HepG2 (cell line): Measurements from ENCODE around the gene SETD1B. TPM values are rescaled to one million over a fixed set of nuclear protein-coding genes. Genes with fewer than 3 reads are reported as not detected.

Experiments used
- KDM5B ChIP-seq: sonication (generic); formaldehyde crosslinking; IDR thresholded peaks from 2 replicates; pipeline ENCODE4 v1.4.0; 2020; ENCODE audit warnings: missing genetic modification reagents, mild to moderate bottlenecking, borderline replicate concordance
- MBNL3 ChIP-seq: fragments of 250-450 bp; sonication (Bioruptor Pico); conservative IDR thresholded peaks from 2 replicates; pipeline ENCODE4 v1.8.0; 2022; ENCODE audit warnings: mild to moderate bottlenecking, inconsistent platforms
- NR2F2 ChIP-seq: IDR thresholded peaks from 2 replicates; pipeline ENCODE4 v1.6.1; 2012; ENCODE audit warnings: low read depth, inconsistent platforms, borderline replicate concordance
- PPARG ChIP-seq: conservative IDR thresholded peaks from 2 replicates; pipeline ENCODE4 v1.6.1; 2016; ENCODE audit warnings: missing biosample characterization, missing genetic modification reagents
- RXRB ChIP-seq: IDR thresholded peaks from 2 replicates; pipeline ENCODE4 v1.6.1; 2016; ENCODE audit warnings: borderline replicate concordance, missing genetic modification reagents, missing compliant biosample characterization
- SRF ChIP-seq: IDR thresholded peaks from 2 replicates; pipeline ENCODE4 v1.6.1; 2011; ENCODE audit warnings: mild to moderate bottlenecking, low read depth, low read length, moderate library complexity
- U2AF2 ChIP-seq: fragments of 200-400 bp; formaldehyde crosslinking; IDR thresholded peaks from 2 replicates; pipeline ENCODE4 v1.6.1; 2017; ENCODE audit warnings: low read depth, mild to moderate bottlenecking, low read length
- ZFP36L1 ChIP-seq: sonication (generic); formaldehyde crosslinking; IDR thresholded peaks from 2 replicates; pipeline ENCODE4 v1.8.0; 2022; ENCODE audit warnings: mild to moderate bottlenecking, missing genetic modification reagents, moderate library complexity
- ZNF260 ChIP-seq: sonication (generic); formaldehyde crosslinking; IDR thresholded peaks from 2 replicates; pipeline ENCODE4 v1.4.0; 2020; ENCODE audit warnings: missing genetic modification reagents, low read depth, mild to moderate bottlenecking, borderline replicate concordance
- ZNF333 ChIP-seq: sonication (generic); formaldehyde crosslinking; IDR thresholded peaks from 2 replicates; pipeline ENCODE4 v1.4.0; 2020; ENCODE audit warnings: mild to moderate bottlenecking, missing genetic modification reagents, borderline replicate concordance
- ZNF367 ChIP-seq: sonication (generic); formaldehyde crosslinking; IDR thresholded peaks from 2 replicates; pipeline ENCODE4 v1.4.0; 2020; ENCODE audit warnings: missing genetic modification reagents, borderline replicate concordance
- polyA plus RNA-seq, 8 experiments: library from polyadenylated mRNA; depleted of rRNA in 3 of 8; stranded (reverse) in 7 of 8; unstranded in 1 of 8; fragments of >200 nt; fragmentation: Illumina TruSeq in 4 of 8; extraction: Trizol in 4 of 8; gene quantifications; 2 replicates each; pipeline versions ENCODE4 v1.2.1 to v1.2.3, GENCODE V29; 2011 to 2016; ENCODE audit warnings: low read depth in 4 of 8, missing spikeins in 1 of 8, mixed read lengths in 1 of 8; ENCODE audit not compliant: insufficient read depth in 1 of 8
- total RNA-seq, 5 experiments: library from RNA; depleted of rRNA; stranded (reverse); fragments of >200 nt; fragmentation: Illumina TruSeq; extraction: Trizol; gene quantifications; 2 replicates each; pipeline ENCODE4 v1.2.3, GENCODE V29; 2016; ENCODE audit warnings: low read depth in 1 of 5
- TF ChIP-seq, protein P1 (sequence below): sonication (generic); formaldehyde crosslinking; IDR thresholded peaks from 2 replicates; pipeline ENCODE4 v1.5.1; 2020; ENCODE audit warnings: missing genetic modification reagents, mild to moderate bottlenecking, borderline replicate concordance
- TF ChIP-seq, protein P2 (sequence below): sonication (generic); formaldehyde crosslinking; IDR thresholded peaks from 2 replicates; pipeline ENCODE4 v1.4.0; 2020; ENCODE audit warnings: missing genetic modification reagents
- TF ChIP-seq, protein P3 (sequence below): sonication (generic); formaldehyde crosslinking; IDR thresholded peaks from 2 replicates; pipeline ENCODE4 v1.4.0; 2020; ENCODE audit warnings: mild to moderate bottlenecking, missing genetic modification reagents
- TF ChIP-seq, protein P4 (sequence below): sonication (generic); formaldehyde crosslinking; IDR thresholded peaks from 2 replicates; pipeline ENCODE4 v1.8.1; 2023; ENCODE audit warnings: missing genetic modification reagents, inconsistent platforms, borderline replicate concordance

The SETD1B gene
- total and polyA plus RNA-seq, 2 of the 13 experiments (the other 11 are each of a cell fraction or from before 2014, with no cell fraction given), result 1.1 to 1.4 TPM

DNA sequence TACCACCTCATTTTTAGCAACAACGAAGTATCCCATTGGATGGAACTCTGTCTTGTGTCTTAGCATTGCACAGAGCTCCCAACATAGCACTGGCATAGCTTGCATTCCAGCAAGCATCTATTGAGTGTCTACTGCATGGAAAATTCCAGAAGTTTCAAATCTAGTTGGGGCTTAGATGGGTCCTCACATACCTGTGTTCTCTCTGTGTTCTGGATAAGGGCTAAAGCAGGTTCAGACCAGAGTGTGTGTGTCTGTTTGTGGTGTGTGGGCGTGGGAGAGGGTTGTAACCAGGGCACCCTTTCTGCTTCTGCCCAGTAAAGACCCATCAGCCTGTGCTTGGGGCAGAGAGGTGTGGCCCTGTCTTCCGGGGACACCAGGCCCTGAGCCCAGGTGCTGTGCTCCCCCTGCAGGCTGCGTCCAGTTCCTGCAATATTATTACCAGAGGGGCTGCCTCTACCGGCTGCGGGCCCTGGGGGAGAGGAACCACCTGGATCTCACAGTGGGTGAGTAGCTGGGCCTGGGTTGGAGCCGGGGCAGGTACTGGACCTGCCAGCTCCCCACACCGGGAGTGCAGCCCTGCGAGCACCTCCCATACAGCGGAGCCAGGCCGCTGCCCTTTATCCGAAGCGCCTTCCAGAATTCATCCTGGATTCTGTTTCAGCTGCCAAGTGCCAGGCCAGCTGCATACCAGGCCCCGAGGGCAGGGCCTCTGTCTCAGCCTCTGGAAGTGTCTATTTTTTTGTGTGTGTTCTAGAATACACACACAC is 30.6 kb upstream of the SETD1B start (continued):
- TF ChIP-seq, protein P1, sequence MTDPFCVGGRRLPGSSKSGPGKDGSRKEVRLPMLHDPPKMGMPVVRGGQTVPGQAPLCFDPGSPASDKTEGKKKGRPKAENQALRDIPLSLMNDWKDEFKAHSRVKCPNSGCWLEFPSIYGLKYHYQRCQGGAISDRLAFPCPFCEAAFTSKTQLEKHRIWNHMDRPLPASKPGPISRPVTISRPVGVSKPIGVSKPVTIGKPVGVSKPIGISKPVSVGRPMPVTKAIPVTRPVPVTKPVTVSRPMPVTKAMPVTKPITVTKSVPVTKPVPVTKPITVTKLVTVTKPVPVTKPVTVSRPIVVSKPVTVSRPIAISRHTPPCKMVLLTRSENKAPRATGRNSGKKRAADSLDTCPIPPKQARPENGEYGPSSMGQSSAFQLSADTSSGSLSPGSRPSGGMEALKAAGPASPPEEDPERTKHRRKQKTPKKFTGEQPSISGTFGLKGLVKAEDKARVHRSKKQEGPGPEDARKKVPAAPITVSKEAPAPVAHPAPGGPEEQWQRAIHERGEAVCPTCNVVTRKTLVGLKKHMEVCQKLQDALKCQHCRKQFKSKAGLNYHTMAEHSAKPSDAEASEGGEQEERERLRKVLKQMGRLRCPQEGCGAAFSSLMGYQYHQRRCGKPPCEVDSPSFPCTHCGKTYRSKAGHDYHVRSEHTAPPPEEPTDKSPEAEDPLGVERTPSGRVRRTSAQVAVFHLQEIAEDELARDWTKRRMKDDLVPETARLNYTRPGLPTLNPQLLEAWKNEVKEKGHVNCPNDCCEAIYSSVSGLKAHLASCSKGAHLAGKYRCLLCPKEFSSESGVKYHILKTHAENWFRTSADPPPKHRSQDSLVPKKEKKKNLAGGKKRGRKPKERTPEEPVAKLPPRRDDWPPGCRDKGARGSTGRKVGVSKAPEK (CRISPR knock-in tag), result no peak
- TF ChIP-seq, protein P2, sequence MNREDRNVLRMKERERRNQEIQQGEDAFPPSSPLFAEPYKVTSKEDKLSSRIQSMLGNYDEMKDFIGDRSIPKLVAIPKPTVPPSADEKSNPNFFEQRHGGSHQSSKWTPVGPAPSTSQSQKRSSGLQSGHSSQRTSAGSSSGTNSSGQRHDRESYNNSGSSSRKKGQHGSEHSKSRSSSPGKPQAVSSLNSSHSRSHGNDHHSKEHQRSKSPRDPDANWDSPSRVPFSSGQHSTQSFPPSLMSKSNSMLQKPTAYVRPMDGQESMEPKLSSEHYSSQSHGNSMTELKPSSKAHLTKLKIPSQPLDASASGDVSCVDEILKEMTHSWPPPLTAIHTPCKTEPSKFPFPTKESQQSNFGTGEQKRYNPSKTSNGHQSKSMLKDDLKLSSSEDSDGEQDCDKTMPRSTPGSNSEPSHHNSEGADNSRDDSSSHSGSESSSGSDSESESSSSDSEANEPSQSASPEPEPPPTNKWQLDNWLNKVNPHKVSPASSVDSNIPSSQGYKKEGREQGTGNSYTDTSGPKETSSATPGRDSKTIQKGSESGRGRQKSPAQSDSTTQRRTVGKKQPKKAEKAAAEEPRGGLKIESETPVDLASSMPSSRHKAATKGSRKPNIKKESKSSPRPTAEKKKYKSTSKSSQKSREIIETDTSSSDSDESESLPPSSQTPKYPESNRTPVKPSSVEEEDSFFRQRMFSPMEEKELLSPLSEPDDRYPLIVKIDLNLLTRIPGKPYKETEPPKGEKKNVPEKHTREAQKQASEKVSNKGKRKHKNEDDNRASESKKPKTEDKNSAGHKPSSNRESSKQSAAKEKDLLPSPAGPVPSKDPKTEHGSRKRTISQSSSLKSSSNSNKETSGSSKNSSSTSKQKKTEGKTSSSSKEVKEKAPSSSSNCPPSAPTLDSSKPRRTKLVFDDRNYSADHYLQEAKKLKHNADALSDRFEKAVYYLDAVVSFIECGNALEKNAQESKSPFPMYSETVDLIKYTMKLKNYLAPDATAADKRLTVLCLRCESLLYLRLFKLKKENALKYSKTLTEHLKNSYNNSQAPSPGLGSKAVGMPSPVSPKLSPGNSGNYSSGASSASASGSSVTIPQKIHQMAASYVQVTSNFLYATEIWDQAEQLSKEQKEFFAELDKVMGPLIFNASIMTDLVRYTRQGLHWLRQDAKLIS, result no peak
- TF ChIP-seq RXRB (CRISPR knock-in tag) (peak; percentile 58; the same call in 1 of the 2 replicates), SRF (no peak), ZNF367 (CRISPR knock-in tag) (no peak), U2AF2 (no peak), ZNF260 (CRISPR knock-in tag) (no peak), PPARG (CRISPR knock-in tag) (peak; percentile 45; the same call in 1 of the 2 replicates), ZFP36L1 (CRISPR knock-in tag) (no peak), ZNF333 (CRISPR knock-in tag) (no peak), KDM5B (CRISPR knock-in tag) (peak; percentile 40; the same call in 1 of the 2 replicates), MBNL3 (CRISPR knock-in tag) (no peak), NR2F2 (no peak)
- TF ChIP-seq, protein P3, sequence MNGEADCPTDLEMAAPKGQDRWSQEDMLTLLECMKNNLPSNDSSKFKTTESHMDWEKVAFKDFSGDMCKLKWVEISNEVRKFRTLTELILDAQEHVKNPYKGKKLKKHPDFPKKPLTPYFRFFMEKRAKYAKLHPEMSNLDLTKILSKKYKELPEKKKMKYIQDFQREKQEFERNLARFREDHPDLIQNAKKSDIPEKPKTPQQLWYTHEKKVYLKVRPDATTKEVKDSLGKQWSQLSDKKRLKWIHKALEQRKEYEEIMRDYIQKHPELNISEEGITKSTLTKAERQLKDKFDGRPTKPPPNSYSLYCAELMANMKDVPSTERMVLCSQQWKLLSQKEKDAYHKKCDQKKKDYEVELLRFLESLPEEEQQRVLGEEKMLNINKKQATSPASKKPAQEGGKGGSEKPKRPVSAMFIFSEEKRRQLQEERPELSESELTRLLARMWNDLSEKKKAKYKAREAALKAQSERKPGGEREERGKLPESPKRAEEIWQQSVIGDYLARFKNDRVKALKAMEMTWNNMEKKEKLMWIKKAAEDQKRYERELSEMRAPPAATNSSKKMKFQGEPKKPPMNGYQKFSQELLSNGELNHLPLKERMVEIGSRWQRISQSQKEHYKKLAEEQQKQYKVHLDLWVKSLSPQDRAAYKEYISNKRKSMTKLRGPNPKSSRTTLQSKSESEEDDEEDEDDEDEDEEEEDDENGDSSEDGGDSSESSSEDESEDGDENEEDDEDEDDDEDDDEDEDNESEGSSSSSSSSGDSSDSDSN (CRISPR knock-in tag), result 0 out of 2 replicates have a peak, but pooled peaks have one; percentile 35
- TF ChIP-seq, protein P4, sequence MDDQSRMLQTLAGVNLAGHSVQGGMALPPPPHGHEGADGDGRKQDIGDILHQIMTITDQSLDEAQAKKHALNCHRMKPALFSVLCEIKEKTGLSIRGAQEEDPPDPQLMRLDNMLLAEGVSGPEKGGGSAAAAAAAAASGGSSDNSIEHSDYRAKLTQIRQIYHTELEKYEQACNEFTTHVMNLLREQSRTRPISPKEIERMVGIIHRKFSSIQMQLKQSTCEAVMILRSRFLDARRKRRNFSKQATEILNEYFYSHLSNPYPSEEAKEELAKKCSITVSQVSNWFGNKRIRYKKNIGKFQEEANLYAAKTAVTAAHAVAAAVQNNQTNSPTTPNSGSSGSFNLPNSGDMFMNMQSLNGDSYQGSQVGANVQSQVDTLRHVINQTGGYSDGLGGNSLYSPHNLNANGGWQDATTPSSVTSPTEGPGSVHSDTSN (CRISPR knock-in tag), result no peak
